Activated CD4-positive, alpha-beta T cell treated with anti-CD3 and anti-CD28 coated beads, Interleukin-2, amount 10 ng/mL, durations not matched to agents 7 days and 5 days (primary cell): ENCODE measurements around the gene MRPL28. TPM values are rescaled to one million over a fixed set of nuclear protein-coding genes. Genes with fewer than 3 reads are reported as not detected.

Experiments used
- CTCF ChIA-PET: fragments of 350-600 bp; sonication (Branson Sonifier 250); formaldehyde crosslinking; loops from one replicate; lab custom pipeline; 2021; ENCODE audit warnings: antibody characterized with exemption; lab: Charles Lee
- POLR2A ChIA-PET: fragments of 350-600 bp; sonication (Branson Sonifier 250); formaldehyde crosslinking; loops from one replicate; lab custom pipeline; 2021; ENCODE audit warnings: antibody characterized with exemption; lab: Charles Lee
- DNase-seq: peaks from one replicate; pipeline ENCODE4 v3.0.0-alpha.2; 2020
- H3K27ac Mint-ChIP-seq: one replicate; pipeline ENCODE4 v1.8.0; 2021; ENCODE audit warnings: mild to moderate bottlenecking, moderate library complexity, mixed read lengths
- H3K27me3 Mint-ChIP-seq: one replicate; pipeline ENCODE4 v1.8.0; 2021; ENCODE audit warnings: mixed read lengths
- H3K36me3 Mint-ChIP-seq: one replicate; pipeline ENCODE4 v1.8.0; 2021; ENCODE audit warnings: low read depth, mixed read lengths
- H3K4me1 Mint-ChIP-seq: one replicate; pipeline ENCODE4 v1.8.0; 2021; ENCODE audit warnings: mixed read lengths
- H3K4me3 Mint-ChIP-seq: one replicate; pipeline ENCODE4 v1.8.0; 2021; ENCODE audit warnings: mild to moderate bottlenecking, moderate library complexity, mixed read lengths
- H3K9me3 Mint-ChIP-seq: one replicate; pipeline ENCODE4 v1.8.0; 2021; ENCODE audit warnings: mixed read lengths
- total RNA-seq, 2 experiments: library from RNA; stranded (reverse); gene quantifications; one replicate each; pipeline ENCODE4 v1.2.3, GENCODE V29; 2021

The MRPL28 gene
- total RNA-seq, 2 experiments from 2014 or later, result 78.4 to 80.0 TPM

- Mint-ChIP-seq H3K9me3 (no peaks in the 10 kb centered on the region), H3K4me3 (no peak overlapping the region), H3K27me3 (no peaks in the 10 kb centered on the region), H3K27ac (no peak overlapping the region), H3K36me3 (no peaks in the 10 kb centered on the region), H3K4me1 (peaks cover 14% of the 10 kb centered on the region)
- POLR2A ChIA-PET, result no interaction called here
- no peak for DNase-seq
- CTCF ChIA-PET, result no interaction called here
Measured at GRCh38 chr16:359871-360697, 10.3 kb downstream of the MRPL28 start.

- Mint-ChIP-seq H3K4me1 (peaks cover 19% of the 10 kb centered on the region), H3K27ac (no peak overlapping the region), H3K27me3 (no peaks in the 10 kb centered on the region), H3K9me3 (no peaks in the 10 kb centered on the region), H3K36me3 (no peaks in the 10 kb centered on the region), H3K4me3 (no peak overlapping the region)
- no peak for DNase-seq
- ChIA-PET CTCF (no interaction called here), POLR2A (no interaction called here)
Measured at GRCh38 chr16:359067-359763, 11.1 kb downstream of the MRPL28 start.

GRCh38 chr16:356741-357140 lies 13.6 kb downstream of the MRPL28 start:
- CTCF ChIA-PET, result interaction anchor here (1.2 kb wide), 1 partner anchor 227 kb away, joined by 3 read pairs; no protein-coding TSS in a partner anchor
- Mint-ChIP-seq H3K27ac (no peak overlapping the region), H3K9me3 (no peaks in the 10 kb centered on the region), H3K4me1 (peaks cover 18% of the 10 kb centered on the region), H3K27me3 (no peaks in the 10 kb centered on the region), H3K4me3 (no peak overlapping the region), H3K36me3 (no peaks in the 10 kb centered on the region)
- POLR2A ChIA-PET, result no interaction called here
- no peak for DNase-seq

- Mint-ChIP-seq H3K4me3 (peak overlapping the region; percentile 65), H3K9me3 (no peaks in the 10 kb centered on the region), H3K27me3 (no peaks in the 10 kb centered on the region), H3K4me1 (peaks cover 31% of the 10 kb centered on the region), H3K36me3 (peaks cover 6% of the 10 kb centered on the region), H3K27ac (peak overlapping the region; percentile 87)
- DNase-seq, result peak; percentile 57
- CTCF ChIA-PET, result interaction anchor here (1.3 kb wide), 1 partner anchor 10 kb away, joined by 5 read pairs; no protein-coding TSS in a partner anchor
- POLR2A ChIA-PET, result no interaction called here
Measured at GRCh38 chr16:354971-355461, 15.3 kb downstream of the MRPL28 start.

- ChIA-PET POLR2A (no interaction called here), CTCF (interaction anchor here (1.3 kb wide), 1 partner anchor 11 kb away, joined by 5 read pairs; no protein-coding TSS in a partner anchor)
- DNase-seq, result no peak
- H3K4me1 Mint-ChIP-seq, result peaks cover 32% of the 10 kb centered on the region
- no peaks in the 10 kb centered on the region for H3K27me3 Mint-ChIP-seq
- peaks cover 8% of the 10 kb centered on the region for H3K36me3 Mint-ChIP-seq
- peak overlapping the region; percentile 54 for H3K27ac Mint-ChIP-seq
- H3K9me3 Mint-ChIP-seq, result no peaks in the 10 kb centered on the region
- peak overlapping the region; percentile 65 for H3K4me3 Mint-ChIP-seq
Measured at GRCh38 chr16:354291-354881, 16.0 kb downstream of the MRPL28 start.

GRCh38 chr16:353404-354290 lies 16.7 kb downstream of the MRPL28 start:
- CTCF ChIA-PET, result interaction anchor here (0.6 to 1.4 kb wide), 7 partner anchors 9 to 184 kb away, joined by 3 to 5 read pairs (median 3); no protein-coding TSS in a partner anchor
- H3K27me3 Mint-ChIP-seq, result no peaks in the 10 kb centered on the region
- peak overlapping the region; percentile 54 for H3K27ac Mint-ChIP-seq
- peaks cover 8% of the 10 kb centered on the region for H3K36me3 Mint-ChIP-seq
- H3K4me1 Mint-ChIP-seq, result peaks cover 34% of the 10 kb centered on the region
- H3K4me3 Mint-ChIP-seq, result peak overlapping the region; percentile 65
- POLR2A ChIA-PET, result interaction anchor here (0.5 kb wide), 1 partner anchor 119 kb away, joined by 3 read pairs; no protein-coding TSS in a partner anchor
- H3K9me3 Mint-ChIP-seq, result no peaks in the 10 kb centered on the region
- no peak for DNase-seq

- Mint-ChIP-seq H3K36me3 (peaks cover 8% of the 10 kb centered on the region), H3K4me3 (peak within 1 kb of the TSS; percentile 90), H3K27ac (peak within 1 kb of the TSS; percentile 92), H3K9me3 (no peaks in the 10 kb centered on the region), H3K4me1 (peaks cover 38% of the 10 kb centered on the region), H3K27me3 (no peaks in the 10 kb centered on the region)
- ChIA-PET POLR2A (interaction anchor here (0.5 kb wide), 1 partner anchor 118 kb away, joined by 3 read pairs; no protein-coding TSS in a partner anchor), CTCF (interaction anchor here (0.6 to 2.0 kb wide), 8 partner anchors 9 to 183 kb away, joined by 3 to 5 read pairs (median 4); no protein-coding TSS in a partner anchor)
- peak; percentile 100 for DNase-seq
Measured at GRCh38 chr16:352547-353403, 17.6 kb downstream of the MRPL28 start, which contains the start of gene AXIN1. Gene AXIN1 (minus strand): TSS chr16:352723. CDS start chr16:347025, 5,698 bp downstream.

GRCh38 chr16:351804-352520 lies 18.4 kb downstream of the MRPL28 start:
- no peaks in the 10 kb centered on the region for H3K27me3 Mint-ChIP-seq
- no peaks in the 10 kb centered on the region for H3K9me3 Mint-ChIP-seq
- peaks cover 43% of the 10 kb centered on the region for H3K4me1 Mint-ChIP-seq
- ChIA-PET CTCF (interaction anchor here (0.7 to 2.0 kb wide), 6 partner anchors 9 to 255 kb away, joined by 3 to 5 read pairs (median 4); no protein-coding TSS in a partner anchor), POLR2A (no interaction called here)
- DNase-seq, result peak; percentile 44
- peaks cover 11% of the 10 kb centered on the region for H3K36me3 Mint-ChIP-seq
- peak overlapping the region; percentile 92 for H3K27ac Mint-ChIP-seq
- H3K4me3 Mint-ChIP-seq, result peak overlapping the region; percentile 90

GRCh38 chr16:350203-350602 lies 20.1 kb downstream of the MRPL28 start:
- no peak overlapping the region for H3K27ac Mint-ChIP-seq
- POLR2A ChIA-PET, result no interaction called here

GRCh38 chr16:349211-349610 lies 21.1 kb downstream of the MRPL28 start:
- H3K36me3 Mint-ChIP-seq, result peaks cover 32% of the 10 kb centered on the region
- CTCF ChIA-PET, result interaction anchor here (1.2 to 1.9 kb wide), 5 partner anchors 9 to 242 kb away, joined by 3 to 6 read pairs (median 4); no protein-coding TSS in a partner anchor
- no peak overlapping the region for H3K4me3 Mint-ChIP-seq
- H3K4me1 Mint-ChIP-seq, result peaks cover 48% of the 10 kb centered on the region
- H3K27me3 Mint-ChIP-seq, result no peaks in the 10 kb centered on the region
- H3K27ac Mint-ChIP-seq, result no peak overlapping the region
- H3K9me3 Mint-ChIP-seq, result no peaks in the 10 kb centered on the region
- POLR2A ChIA-PET, result no interaction called here
- no peak for DNase-seq

More at GRCh38 chr16:350203-350602, 20.1 kb downstream of the MRPL28 start:
- Mint-ChIP-seq H3K36me3 (peaks cover 25% of the 10 kb centered on the region), H3K9me3 (no peaks in the 10 kb centered on the region), H3K27me3 (no peaks in the 10 kb centered on the region), H3K4me3 (no peak overlapping the region), H3K4me1 (peaks cover 49% of the 10 kb centered on the region)
- CTCF ChIA-PET, result interaction anchor here (1.3 to 1.7 kb wide), 2 partner anchors 28 to 115 kb away, joined by 3 to 4 read pairs; partner anchors contain the start of gene FAM234A
- DNase-seq, result no peak
